CD4-positive, alpha-beta T cell treated with Interleukin-4 for 1 hour (primary cell): ENCODE measurements around the gene RBKS.
"Not testable (repeated sequence)": the region's sequence is repeated elsewhere in the genome, so short reads cannot be mapped to it uniquely, and the experiment has no call there.

ENCODE experiments used
- DNase-seq, 2 donors: peaks; one replicate each; pipeline ENCODE4 v3.0.0-alpha.2; 2020 to 2022

The RBKS gene

GRCh38 chr2:27904405-27904665, 14.1 kb upstream of the RBKS start:
- DNase-seq, result no peak

GRCh38 chr2:27903649-27904404, 13.6 kb upstream of the RBKS start:
- DNase-seq, result no peak

DNA sequence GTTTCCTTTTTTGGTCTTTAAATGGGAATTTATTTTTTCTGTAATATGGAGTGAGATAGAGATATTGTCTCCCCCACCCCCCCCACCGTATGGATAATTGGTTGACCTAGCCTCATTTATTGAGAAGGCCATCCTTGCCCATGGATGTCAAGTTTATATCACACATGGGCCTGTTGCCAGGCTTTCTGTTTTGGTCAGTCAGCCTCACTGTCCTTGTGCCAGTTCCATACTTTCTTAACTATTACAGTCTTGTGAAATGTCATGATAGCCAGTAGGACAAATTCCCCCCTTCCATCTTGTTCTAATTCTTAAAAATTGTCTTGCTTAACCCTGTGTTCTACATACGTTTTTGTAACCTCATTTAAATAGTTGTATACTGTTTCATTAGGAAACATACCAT, 12.8 kb upstream of the RBKS start:
- no peak for DNase-seq

GRCh38 chr2:27902098-27902497, 11.9 kb upstream of the RBKS start:
- DNase-seq, result no peak

GRCh38 chr2:27901234-27901633, 11.0 kb upstream of the RBKS start:
- no peak for DNase-seq

- peak in 1 of 2 donors; percentile 41 for DNase-seq
Measured at GRCh38 chr2:27897717-27898116, 7.5 kb upstream of the RBKS start.

DNA sequence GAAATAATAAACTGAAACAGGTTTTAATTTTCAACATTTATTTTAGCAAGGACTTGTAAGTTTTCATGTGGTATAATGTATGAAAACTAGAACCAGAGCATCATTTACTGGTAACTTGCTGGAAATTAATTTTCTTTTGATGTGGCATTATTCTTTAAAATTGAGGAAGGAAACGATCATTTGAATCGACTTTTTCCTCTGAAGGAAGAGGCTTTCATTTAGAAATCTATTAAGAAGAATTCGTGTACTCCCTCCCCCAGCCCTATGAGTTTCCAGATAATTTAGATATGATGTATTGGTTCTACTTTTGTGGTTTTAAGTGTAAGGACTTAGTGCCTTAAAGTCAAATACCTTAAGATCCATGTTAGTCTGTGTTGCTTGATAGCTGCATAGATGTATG, 2.8 kb upstream of the RBKS start:
- DNase-seq, result peak; percentile 32 to 88

DNA sequence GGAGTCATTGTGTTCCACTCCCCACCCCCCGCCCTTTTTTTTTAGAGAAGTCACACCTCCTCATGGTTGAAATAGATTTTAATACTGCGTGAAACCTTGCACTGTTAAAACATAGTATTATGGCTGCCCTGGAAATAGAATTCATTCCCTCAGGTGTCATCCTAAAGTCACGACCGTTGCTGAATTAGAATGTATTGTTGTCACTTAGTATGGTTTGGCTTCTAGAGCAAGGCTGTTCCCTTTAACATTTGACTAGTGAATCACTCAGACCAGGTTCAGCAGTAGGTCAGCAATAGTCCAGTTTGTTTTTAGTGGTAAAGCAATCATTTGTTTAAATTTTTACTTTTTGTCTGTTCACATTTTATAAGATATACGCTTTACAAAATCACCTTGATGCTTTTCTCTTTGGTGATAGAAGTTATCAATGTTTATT, 1.5 kb upstream of the RBKS start:
- DNase-seq, result peak in 1 of 2 donors; percentile 28

GRCh38 chr2:27890924-27891672, 911 bp upstream of the RBKS start:
- DNase-seq, result peak; percentile 95 to 97

DNA sequence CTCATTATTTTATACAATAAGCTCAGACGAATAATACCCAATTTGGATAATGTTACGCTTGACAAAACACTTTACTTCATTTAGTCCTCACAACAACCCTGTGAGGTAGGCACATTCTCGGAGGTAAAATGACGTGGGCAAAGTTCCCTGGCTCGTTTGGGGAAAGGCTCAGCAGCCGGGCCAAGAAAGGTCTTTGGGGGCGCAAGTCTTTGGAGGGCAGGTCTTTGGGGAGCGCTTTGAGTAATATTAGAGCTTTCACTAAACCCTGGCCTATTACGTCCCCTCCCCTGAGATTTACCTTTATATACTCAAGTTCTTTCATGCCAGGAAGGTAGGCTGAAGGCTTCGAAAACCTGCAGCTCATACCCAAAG, 427 bp downstream of the RBKS start:
- DNase-seq, result peak in 1 of 2 donors; percentile 41

- DNase-seq, result no peak
Measured at GRCh38 chr2:27888790-27889189, 1.4 kb downstream of the RBKS start.

GRCh38 chr2:27887830-27888229, 2.4 kb downstream of the RBKS start:
- DNase-seq, result no peak

DNA sequence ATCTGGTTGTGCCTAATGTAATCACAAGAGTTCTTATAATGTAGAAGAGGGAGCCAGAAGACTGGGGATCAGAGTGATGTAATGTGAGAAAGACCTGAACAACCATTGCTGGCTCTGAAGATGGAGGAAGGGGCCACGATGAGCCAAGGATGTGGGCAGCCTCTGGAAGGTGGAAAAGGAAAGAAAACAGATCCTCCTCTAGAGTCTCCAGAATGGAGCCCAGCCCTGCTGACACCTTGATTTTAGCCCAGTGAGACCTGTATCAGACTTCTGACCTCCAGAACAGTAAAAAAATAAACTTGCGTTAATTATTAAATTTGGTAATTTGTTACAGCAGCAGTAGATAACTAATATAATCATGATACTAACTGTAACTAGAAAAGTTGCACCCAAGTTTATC, 3.1 kb downstream of the RBKS start:
- DNase-seq, result no peak

- DNase-seq, result no peak
Measured at GRCh38 chr2:27886322-27886721, 3.9 kb downstream of the RBKS start.

DNA sequence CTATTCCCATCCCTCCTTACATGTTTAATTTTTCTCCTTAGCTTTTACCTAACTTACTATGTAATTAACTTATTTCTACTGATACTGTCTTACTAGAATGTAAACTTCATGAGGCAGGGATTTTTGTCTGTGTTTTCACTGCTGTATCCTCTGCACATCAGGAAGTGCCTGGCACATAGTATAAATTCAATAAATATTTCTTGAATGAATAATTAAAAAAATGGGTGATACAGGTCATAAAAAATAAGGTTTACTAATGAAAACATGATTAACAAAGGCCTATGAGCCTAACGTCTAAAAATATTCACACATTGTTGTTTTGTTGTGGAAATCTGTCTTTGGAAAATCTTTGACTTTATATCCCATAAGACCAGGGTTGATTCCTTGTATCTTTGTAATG, 4.5 kb downstream of the RBKS start:
- DNase-seq, result no peak

DNA sequence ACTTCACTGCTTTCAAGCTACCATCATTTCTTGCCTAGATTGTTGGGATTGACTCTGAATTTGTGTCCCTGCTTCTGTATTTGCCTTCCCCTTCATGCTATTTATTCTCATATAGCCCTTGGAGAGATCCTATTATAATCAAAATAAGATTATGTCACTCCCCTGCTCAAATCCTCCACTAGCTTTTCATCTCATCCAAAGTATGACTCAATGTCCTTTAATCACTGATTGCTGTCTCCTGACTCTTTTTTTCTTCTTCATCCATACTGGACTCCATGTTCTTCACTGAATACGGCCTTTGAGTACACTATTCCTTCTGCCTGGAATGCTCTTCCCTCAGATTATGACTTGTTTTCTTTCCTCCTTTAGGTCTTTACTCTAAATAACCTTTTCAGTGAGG, 5.0 kb downstream of the RBKS start:
- DNase-seq, result no peak

GRCh38 chr2:27884601-27885000, 5.6 kb downstream of the RBKS start:
- no peak for DNase-seq

- not testable (repeated sequence) for DNase-seq
Measured at GRCh38 chr2:27882584-27882922, 7.6 kb downstream of the RBKS start.

DNA sequence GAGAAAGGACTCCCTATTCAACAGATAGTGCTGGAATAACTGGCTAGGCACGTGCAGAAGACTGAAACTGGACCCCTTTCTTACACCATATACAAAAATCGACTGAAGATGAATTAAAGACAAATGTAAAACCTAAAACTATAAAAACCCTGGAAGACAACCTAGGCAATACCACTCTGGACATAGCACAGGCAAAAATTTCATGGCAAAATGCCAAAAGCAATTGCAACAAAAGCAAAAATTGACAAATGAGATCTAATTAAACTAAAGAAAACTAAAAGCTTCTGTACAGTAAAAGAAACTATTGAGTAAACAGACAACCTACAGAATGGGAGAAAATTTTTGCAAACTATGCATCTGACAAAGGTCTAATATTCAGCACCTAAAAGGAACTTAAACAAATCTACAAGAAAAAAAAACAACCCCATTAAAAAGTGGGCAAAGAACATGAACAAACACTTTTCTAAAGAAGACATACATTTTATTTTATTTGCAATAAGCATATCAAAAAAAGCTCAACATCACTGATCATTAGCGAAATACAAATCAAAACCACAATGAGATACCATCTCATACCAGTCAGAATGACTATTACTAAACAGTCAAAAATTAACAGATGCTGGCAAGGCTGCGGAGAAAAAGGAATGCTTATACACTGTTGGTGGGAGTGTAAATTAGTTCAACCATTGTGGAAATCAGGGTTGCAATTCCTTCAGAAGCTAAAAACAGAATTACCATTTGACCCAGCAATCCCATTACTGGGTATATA, 8.2 kb downstream of the RBKS start:
- DNase-seq, result not testable (repeated sequence)

GRCh38 chr2:27878825-27879224, 11.4 kb downstream of the RBKS start:
- DNase-seq, result no peak

- DNase-seq, result no peak
Measured at GRCh38 chr2:27875089-27875881, 14.9 kb downstream of the RBKS start.

- DNase-seq, result no peak
Measured at GRCh38 chr2:27873091-27873490, 17.1 kb downstream of the RBKS start.

- no peak for DNase-seq
Measured at GRCh38 chr2:27871802-27872201, 18.4 kb downstream of the RBKS start.
